DOHH2 (cell line): ENCODE results near the gene PKP4.
"Not testable (repeated sequence)": the region's sequence is repeated elsewhere in the genome, so short reads cannot be mapped to it uniquely, and the experiment has no call there.

Experiments
- EZH2phosphoT487 ChIP-seq: fragments of 200-600 bp; sonication (generic); IDR thresholded peaks from 2 replicates; pipeline ENCODE4 v1.6.1; 2017; ENCODE audit warnings: borderline replicate concordance, mild to moderate bottlenecking, antibody characterized with exemption, low read length, moderate library complexity, mixed read lengths
- TF ChIP-seq, protein P1 (sequence below): fragments of 200-600 bp; sonication (generic); IDR thresholded peaks from one replicate; pipeline ENCODE4 v1.5.1; 2014; ENCODE audit warnings: antibody characterized with exemption, mild to moderate bottlenecking, low read depth, low read length; ENCODE audit not compliant: poor library complexity, severe bottlenecking

DNA sequence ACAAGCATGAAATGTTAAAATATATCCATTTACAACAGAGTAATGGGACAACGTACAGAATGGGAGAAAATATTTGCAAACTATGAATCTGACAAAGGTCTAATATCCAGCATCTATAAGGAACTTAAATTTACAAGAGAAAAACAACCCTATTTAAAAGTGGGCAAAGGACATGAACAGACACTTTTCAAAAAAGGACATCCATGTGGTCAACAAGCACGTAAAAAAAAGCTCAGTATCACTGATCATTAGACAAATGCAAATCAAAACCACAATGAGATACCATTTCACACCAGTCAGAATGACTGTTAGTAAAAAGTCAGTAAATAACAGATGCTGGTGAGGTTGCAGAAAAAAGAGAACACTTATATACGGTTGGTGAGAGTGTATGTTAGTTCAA, 16.1 kb downstream of the PKP4 start:
- TF ChIP-seq, protein P1, sequence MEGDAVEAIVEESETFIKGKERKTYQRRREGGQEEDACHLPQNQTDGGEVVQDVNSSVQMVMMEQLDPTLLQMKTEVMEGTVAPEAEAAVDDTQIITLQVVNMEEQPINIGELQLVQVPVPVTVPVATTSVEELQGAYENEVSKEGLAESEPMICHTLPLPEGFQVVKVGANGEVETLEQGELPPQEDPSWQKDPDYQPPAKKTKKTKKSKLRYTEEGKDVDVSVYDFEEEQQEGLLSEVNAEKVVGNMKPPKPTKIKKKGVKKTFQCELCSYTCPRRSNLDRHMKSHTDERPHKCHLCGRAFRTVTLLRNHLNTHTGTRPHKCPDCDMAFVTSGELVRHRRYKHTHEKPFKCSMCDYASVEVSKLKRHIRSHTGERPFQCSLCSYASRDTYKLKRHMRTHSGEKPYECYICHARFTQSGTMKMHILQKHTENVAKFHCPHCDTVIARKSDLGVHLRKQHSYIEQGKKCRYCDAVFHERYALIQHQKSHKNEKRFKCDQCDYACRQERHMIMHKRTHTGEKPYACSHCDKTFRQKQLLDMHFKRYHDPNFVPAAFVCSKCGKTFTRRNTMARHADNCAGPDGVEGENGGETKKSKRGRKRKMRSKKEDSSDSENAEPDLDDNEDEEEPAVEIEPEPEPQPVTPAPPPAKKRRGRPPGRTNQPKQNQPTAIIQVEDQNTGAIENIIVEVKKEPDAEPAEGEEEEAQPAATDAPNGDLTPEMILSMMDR: not testable (repeated sequence)
- not testable (repeated sequence) for TF ChIP-seq EZH2phosphoT487
